H1 (cell line): ENCODE data around the gene SEMA3E.

ENCODE experiments used
- CHD2 ChIP-seq: IDR thresholded peaks from 2 replicates; pipeline ENCODE4 v1.6.1; 2012; ENCODE audit warnings: low read length, improper control_type of control experiment
- CTCF ChIP-seq, 3 experiments: IDR thresholded peaks; 1 replicate in 2 of 3; 2 replicates in 1 of 3; pipeline versions ENCODE4 v1.5.1 to v1.6.1; 2011; ENCODE audit warnings: low read length in 3 of 3, mild to moderate bottlenecking in 3 of 3, inconsistent platforms in 2 of 3, low read depth in 1 of 3, moderate library complexity in 1 of 3; ENCODE audit not compliant: insufficient read depth in 1 of 3; ENCODE audit errors: control extremely low read depth in 1 of 3
- EP300 ChIP-seq, 2 experiments: IDR thresholded peaks; 1 replicate in 1 of 2; 2 replicates in 1 of 2; pipeline ENCODE4 v1.6.1; 2011 to 2012; ENCODE audit warnings: low read depth in 2 of 2, low read length in 2 of 2, mild to moderate bottlenecking in 2 of 2, borderline replicate concordance in 1 of 2, inconsistent platforms in 1 of 2, moderate library complexity in 1 of 2
- EZH2 ChIP-seq: fragments of 200-600 bp; sonication (generic); IDR thresholded peaks from 2 replicates; pipeline ENCODE4 v1.7.1; 2012; ENCODE audit warnings: low read depth, mild to moderate bottlenecking, moderate library complexity, low read length, inconsistent platforms; ENCODE audit not compliant: severe bottlenecking
- GABPA ChIP-seq: IDR thresholded peaks from 2 replicates; pipeline ENCODE4 v1.6.1; 2011; ENCODE audit warnings: mild to moderate bottlenecking, low read length, moderate library complexity, borderline replicate concordance; ENCODE audit not compliant: insufficient read depth
- JUND ChIP-seq: IDR thresholded peaks from 2 replicates; pipeline ENCODE4 v1.6.1; 2011; ENCODE audit warnings: mild to moderate bottlenecking, improper control_type of control experiment, low read length
- MAFK ChIP-seq: IDR thresholded peaks from 2 replicates; pipeline ENCODE4 v1.6.1; 2012; ENCODE audit warnings: low read depth, mild to moderate bottlenecking, improper control_type of control experiment, low read length
- POLR2A ChIP-seq, 2 experiments: IDR thresholded peaks; 1 replicate in 1 of 2; 2 replicates in 1 of 2; pipeline ENCODE4 v1.6.1; 2011; ENCODE audit warnings: low read depth in 2 of 2, low read length in 2 of 2, mild to moderate bottlenecking in 2 of 2; ENCODE audit errors: control extremely low read depth in 1 of 2
- RAD21 ChIP-seq, 2 experiments: IDR thresholded peaks in 1 of 2; conservative IDR thresholded peaks in 1 of 2; 2 replicates each; pipeline ENCODE4 v1.6.1; 2011; ENCODE audit warnings: low read depth in 2 of 2, low read length in 2 of 2, improper control_type of control experiment in 1 of 2, inconsistent platforms in 1 of 2, mild to moderate bottlenecking in 1 of 2, moderate library complexity in 1 of 2
- RBBP5 ChIP-seq: IDR thresholded peaks from 2 replicates; pipeline ENCODE4 v1.7.1; 2012; ENCODE audit warnings: low read depth, mild to moderate bottlenecking, inconsistent platforms, low read length, moderate library complexity, borderline replicate concordance
- SRF ChIP-seq: IDR thresholded peaks from 2 replicates; pipeline ENCODE4 v1.6.1; 2011; ENCODE audit warnings: mild to moderate bottlenecking, low read depth, low read length, moderate library complexity
- TCF12 ChIP-seq: IDR thresholded peaks from 2 replicates; pipeline ENCODE4 v1.6.1; 2011; ENCODE audit warnings: low read depth, mild to moderate bottlenecking, low read length
- YY1 ChIP-seq: IDR thresholded peaks from 2 replicates; pipeline ENCODE4 v1.6.1; 2011; ENCODE audit warnings: low read depth, mild to moderate bottlenecking, low read length

- TF ChIP-seq CTCF (IDR thresholded peaks at IDR 0.05; ENCODE audit: control extremely low read depth in 1 of 3, insufficient read depth in 1 of 3, low read depth in 1 of 3, low read length in 3 of 3) = no peak
- no peak for TF ChIP-seq YY1
- TF ChIP-seq TCF12 = no peak
- TF ChIP-seq RAD21 (IDR thresholded peaks at IDR 0.05 in 1 of 2, conservative IDR thresholded peaks at IDR 0.05 in 1 of 2; ENCODE audit: low read depth in 2 of 2, low read length in 2 of 2) = no peak
- no peak for TF ChIP-seq CHD2
- TF ChIP-seq GABPA = no peak
- no peak for TF ChIP-seq SRF
- no peak for TF ChIP-seq EZH2
- TF ChIP-seq MAFK = no peak
- no peak for TF ChIP-seq EP300 (IDR thresholded peaks at IDR 0.05; ENCODE audit: borderline replicate concordance in 1 of 2, low read depth in 2 of 2, low read length in 2 of 2)
- no peak for TF ChIP-seq POLR2A (IDR thresholded peaks at IDR 0.05; ENCODE audit: control extremely low read depth in 1 of 2, low read depth in 2 of 2, low read length in 2 of 2)
- TF ChIP-seq RBBP5 = no peak
- TF ChIP-seq JUND = no peak
These were observed 260.5 kb downstream of the SEMA3E start for GRCh38 chr7:83388436-83388835.
